Trophoblast cell (in vitro differentiated cells and primary cell): ENCODE data around the gene VASP.
A peak's percentile ranks its signal among the peaks of the same experiment; 100 is the strongest.

Experiments
- DNase-seq, 2 donors: peaks; one replicate each; pipeline ENCODE4 v3.0.0-alpha.2; 2016
- H2AFZ ChIP-seq: 2 replicates; pipeline ENCODE4 v1.6.1; 2013; ENCODE audit warnings: low read length, moderate library complexity, mild to moderate bottlenecking; ENCODE audit not compliant: insufficient read depth, poor library complexity
- H2AK5ac ChIP-seq: 2 replicates; pipeline ENCODE4 v1.6.1; 2013; ENCODE audit warnings: mild to moderate bottlenecking, low read length
- H2BK120ac ChIP-seq: 2 replicates; pipeline ENCODE4 v1.6.1; 2013; ENCODE audit warnings: low read length, mild to moderate bottlenecking, moderate library complexity; ENCODE audit not compliant: insufficient read depth, poor library complexity
- H2BK12ac ChIP-seq: 2 replicates; pipeline ENCODE4 v1.6.1; 2013; ENCODE audit warnings: mild to moderate bottlenecking, low read length, moderate library complexity
- H2BK5ac ChIP-seq: 2 replicates; pipeline ENCODE4 v1.6.1; 2013; ENCODE audit warnings: low read length, low read depth, moderate library complexity, mild to moderate bottlenecking; ENCODE audit not compliant: poor library complexity
- H3K14ac ChIP-seq: 2 replicates; pipeline ENCODE4 v1.6.1; 2013; ENCODE audit warnings: mild to moderate bottlenecking, low read length
- H3K18ac ChIP-seq: 2 replicates; pipeline ENCODE4 v1.6.1; 2013; ENCODE audit warnings: mild to moderate bottlenecking, low read length
- H3K23ac ChIP-seq: 2 replicates; pipeline ENCODE4 v1.6.1; 2013; ENCODE audit warnings: low read length
- H3K27ac ChIP-seq: 2 replicates; pipeline ENCODE4 v1.5.1; 2013; ENCODE audit warnings: low read depth, mild to moderate bottlenecking, inconsistent platforms, low read length, moderate library complexity
- H3K27me3 ChIP-seq: 2 replicates; pipeline ENCODE4 v1.6.1; 2013; ENCODE audit warnings: inconsistent platforms, mild to moderate bottlenecking, low read length, moderate library complexity; ENCODE audit not compliant: insufficient read depth
- H3K36me3 ChIP-seq, 2 experiments: 1 replicate in 1 of 2; 2 replicates in 1 of 2; pipeline ENCODE4 v1.6.1; 2013; ENCODE audit warnings: low read length in 2 of 2, mild to moderate bottlenecking in 2 of 2, moderate library complexity in 1 of 2; ENCODE audit not compliant: insufficient read depth in 2 of 2, control insufficient read depth in 1 of 2
- H3K4ac ChIP-seq: 2 replicates; pipeline ENCODE4 v1.6.1; 2013; ENCODE audit warnings: low read depth, mild to moderate bottlenecking, low read length, moderate library complexity
- H3K4me1 ChIP-seq, 2 experiments: 1 replicate in 1 of 2; 2 replicates in 1 of 2; pipeline ENCODE4 v1.6.1; 2013; ENCODE audit warnings: low read length in 2 of 2, mild to moderate bottlenecking in 2 of 2, moderate library complexity in 1 of 2; ENCODE audit not compliant: insufficient read depth in 2 of 2, control insufficient read depth in 1 of 2
- H3K4me2 ChIP-seq: 2 replicates; pipeline ENCODE4 v1.6.1; 2013; ENCODE audit warnings: inconsistent platforms, mild to moderate bottlenecking, low read length, moderate library complexity
- H3K4me3 ChIP-seq: 2 replicates; pipeline ENCODE4 v1.5.1; 2013; ENCODE audit warnings: mild to moderate bottlenecking, low read depth, low read length, inconsistent platforms
- H3K79me1 ChIP-seq: one replicate; pipeline ENCODE4 v1.6.1; 2013; ENCODE audit warnings: low read length
- H3K79me2 ChIP-seq: 2 replicates; pipeline ENCODE4 v1.6.1; 2013; ENCODE audit warnings: low read length, mild to moderate bottlenecking; ENCODE audit not compliant: control insufficient read depth, insufficient read depth, poor library complexity
- H3K9ac ChIP-seq: 2 replicates; pipeline ENCODE4 v1.6.1; 2013; ENCODE audit warnings: mild to moderate bottlenecking, low read length
- H3K9me3 ChIP-seq: 2 replicates; pipeline ENCODE4 v1.6.1; 2013; ENCODE audit warnings: low read depth, mild to moderate bottlenecking, control low read depth, inconsistent platforms, low read length; ENCODE audit not compliant: insufficient read depth
- H4K12ac ChIP-seq: 2 replicates; pipeline ENCODE4 v1.6.1; 2013; ENCODE audit warnings: low read depth, mild to moderate bottlenecking, low read length, moderate library complexity
- H4K8ac ChIP-seq: 2 replicates; pipeline ENCODE4 v1.6.1; 2013; ENCODE audit warnings: low read depth, mild to moderate bottlenecking, low read length, moderate library complexity
- H4K91ac ChIP-seq: one replicate; pipeline ENCODE4 v1.6.1; 2013; ENCODE audit warnings: low read depth, mild to moderate bottlenecking, low read length, moderate library complexity
- WGBS: extraction: QIAGEN DNeasy Blood & Tissue Kit; methylation state at CpG from one replicate; pipeline ENCODE4 v1.1.7; 2013; ENCODE audit warnings: missing lambda C conversion rate; ENCODE audit not compliant: insufficient read length, insufficient coverage; ENCODE audit errors: extremely low coverage; 5-methylcytosine and 5-hydroxymethylcytosine counted together

Gene VASP

DNA sequence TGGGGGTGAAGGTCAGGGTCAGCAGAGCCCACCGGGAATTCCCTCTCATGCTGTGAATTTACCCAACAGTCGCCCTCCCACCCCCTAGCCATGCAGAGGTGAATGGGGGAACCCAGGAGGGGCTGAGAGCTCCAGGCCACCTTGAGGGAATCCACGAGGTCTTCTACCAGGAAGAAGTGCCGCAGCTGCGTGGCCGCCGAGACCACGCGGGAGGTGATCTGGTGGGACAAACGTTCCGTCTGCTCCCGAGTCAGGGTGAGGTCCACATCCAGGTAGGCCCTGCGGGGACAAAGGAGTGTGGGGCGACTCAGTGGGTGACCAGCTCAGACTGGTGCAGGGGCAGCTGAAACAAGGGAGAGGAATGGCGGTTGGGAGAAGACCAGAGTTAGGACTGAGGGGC lies 18.6 kb upstream of the VASP start:
- Histone ChIP-seq H2BK120ac (no peak overlapping the region), H2BK5ac (no peak overlapping the region), H3K27me3 (no peaks in the 10 kb centered on the region)

GRCh38 chr19:45489216-45489855 lies 17.9 kb upstream of the VASP start:
- Histone ChIP-seq H2AK5ac (no peak overlapping the region), H4K91ac (no peak overlapping the region), H3K36me3 (peaks cover 13 to 18% of the 10 kb centered on the region in 2 experiments), H3K18ac (no peak overlapping the region), H3K23ac (no peak overlapping the region), H3K9ac (no peak overlapping the region), H2BK5ac (no peak overlapping the region), H3K14ac (no peak overlapping the region), H3K79me1 (peaks cover 6% of the 10 kb centered on the region), H3K9me3 (peaks cover 2% of the 10 kb centered on the region), H4K12ac (no peak overlapping the region), H3K4me3 (no peak overlapping the region), H2BK12ac (no peak overlapping the region), H4K8ac (no peak overlapping the region), H3K27me3 (no peaks in the 10 kb centered on the region), H2AFZ (no peak overlapping the region), H2BK120ac (no peak overlapping the region), H3K27ac (no peak overlapping the region), H3K4me2 (no peak overlapping the region), H3K79me2 (peaks cover 2% of the 10 kb centered on the region), H3K4me1 (peaks cover 0 to 7% of the 10 kb centered on the region in 2 experiments), H3K4ac (no peak overlapping the region)
- 100% methylated on average over 2 of the region's 20 CpGs for WGBS
- no peak for DNase-seq

More for the DNA sequence above, 18.6 kb upstream of the VASP start:
- H2AK5ac ChIP-seq = no peak overlapping the region
- H3K23ac ChIP-seq = no peak overlapping the region
- no peak overlapping the region for H2BK12ac ChIP-seq
- H3K9ac ChIP-seq = no peak overlapping the region
- H3K4me2 ChIP-seq = no peak overlapping the region
- no peak overlapping the region for H2AFZ ChIP-seq
- no peak overlapping the region for H3K14ac ChIP-seq
- no peak for DNase-seq
- no peak overlapping the region for H3K4ac ChIP-seq
- no peak overlapping the region for H4K91ac ChIP-seq
- H3K79me1 ChIP-seq = peaks cover 6% of the 10 kb centered on the region
- H3K27ac ChIP-seq = no peak overlapping the region
- no peak overlapping the region for H4K12ac ChIP-seq
- peaks cover 2% of the 10 kb centered on the region for H3K79me2 ChIP-seq
- H3K36me3 ChIP-seq = peaks cover 9 to 14% of the 10 kb centered on the region in 2 experiments
- H3K9me3 ChIP-seq = peaks cover 2% of the 10 kb centered on the region
- peaks cover 0 to 7% of the 10 kb centered on the region in 2 experiments for H3K4me1 ChIP-seq
- no peak overlapping the region for H3K18ac ChIP-seq
- no peak overlapping the region for H3K4me3 ChIP-seq
- H4K8ac ChIP-seq = no peak overlapping the region
- no CpG with 5 or more reads among the region's 15 CpGs for WGBS

GRCh38 chr19:45492137-45492626 lies 15.1 kb upstream of the VASP start:
- Histone ChIP-seq H3K4ac (no peak overlapping the region), H3K4me2 (peak overlapping the region; percentile 75), H3K4me3 (no peak overlapping the region), H3K27ac (no peak overlapping the region), H3K4me1 (peaks cover 5 to 13% of the 10 kb centered on the region in 2 experiments), H2BK12ac (no peak overlapping the region), H3K36me3 (peaks cover 19 to 20% of the 10 kb centered on the region in 2 experiments), H3K23ac (no peak overlapping the region), H2BK120ac (no peak overlapping the region), H3K79me2 (peaks cover 2% of the 10 kb centered on the region), H3K9me3 (peaks cover 2% of the 10 kb centered on the region), H2BK5ac (no peak overlapping the region), H2AFZ (no peak overlapping the region), H3K79me1 (peaks cover 6% of the 10 kb centered on the region), H4K12ac (no peak overlapping the region), H4K8ac (peak overlapping the region; percentile 51), H2AK5ac (peak overlapping the region; percentile 5), H3K18ac (no peak overlapping the region), H3K14ac (no peak overlapping the region), H3K27me3 (no peaks in the 10 kb centered on the region), H3K9ac (no peak overlapping the region), H4K91ac (peak overlapping the region; percentile 4)
- no CpG with 5 or more reads among the region's 5 CpGs for whole genome bisulfite sequencing
- DNase-seq = no peak

DNA sequence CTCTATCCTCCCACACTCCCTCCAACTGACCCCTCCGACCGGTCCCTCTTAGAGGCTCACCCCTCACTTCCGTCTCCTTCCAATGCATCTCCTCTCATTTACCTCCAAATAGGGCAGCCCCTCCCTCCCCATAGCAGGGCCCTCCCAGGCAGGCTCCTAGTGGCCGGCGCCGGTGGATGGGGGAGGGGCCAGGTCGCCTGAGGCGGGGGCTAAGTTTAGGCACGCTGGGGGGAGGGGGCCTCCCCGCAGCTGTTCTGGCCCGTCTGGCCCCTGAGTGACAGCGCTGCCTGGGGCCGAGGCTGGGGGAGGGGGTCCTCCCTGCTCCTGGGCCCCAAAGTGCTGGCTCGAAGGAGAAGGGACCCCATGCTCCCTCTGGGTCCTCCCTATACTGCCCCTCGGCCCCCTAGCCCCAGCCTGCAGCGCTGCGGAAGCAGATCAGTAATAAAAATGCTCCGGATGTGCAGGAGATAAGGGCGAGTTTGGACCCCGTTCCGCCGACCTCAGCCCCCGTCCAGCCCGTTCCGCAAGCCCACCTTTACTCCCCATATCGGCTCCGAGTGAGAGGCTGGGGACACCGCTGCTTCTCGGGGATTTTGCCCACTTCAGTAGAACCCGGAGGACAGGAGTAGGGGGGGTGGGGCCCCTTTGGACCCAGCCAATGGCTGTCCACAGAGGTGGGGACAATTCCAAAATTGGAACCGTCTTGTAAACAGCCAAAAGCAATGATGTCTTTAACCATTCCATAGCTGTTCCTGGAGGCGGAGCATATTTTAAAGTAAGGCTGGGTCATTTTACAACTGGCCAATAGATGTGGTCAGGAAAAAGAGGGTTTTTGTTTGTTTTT lies 14.4 kb upstream of the VASP start:
- Histone ChIP-seq H3K4me1 (peaks cover 7 to 15% of the 10 kb centered on the region in 2 experiments), H4K12ac (peak overlapping the region; percentile 11), H3K4ac (no peak overlapping the region), H3K27me3 (peaks cover 2% of the 10 kb centered on the region), H3K23ac (no peak overlapping the region), H3K27ac (peak overlapping the region; percentile 58), H4K8ac (peak overlapping the region; percentile 66), H2AFZ (peak overlapping the region; percentile 77), H3K4me3 (peak overlapping the region; percentile 72), H3K36me3 (peaks cover 19% of the 10 kb centered on the region in 2 experiments), H3K9ac (peak overlapping the region; percentile 67), H2AK5ac (no peak overlapping the region), H3K9me3 (peaks cover 2% of the 10 kb centered on the region), H3K79me2 (peaks cover 2% of the 10 kb centered on the region), H4K91ac (peak overlapping the region; percentile 55), H3K14ac (peak overlapping the region; percentile 36), H3K79me1 (peaks cover 8% of the 10 kb centered on the region), H3K4me2 (peak overlapping the region; percentile 75), H2BK5ac (peak overlapping the region; percentile 15), H3K18ac (peak overlapping the region; percentile 81), H2BK120ac (peak overlapping the region; percentile 15), H2BK12ac (no peak overlapping the region)
- no CpG with 5 or more reads among the region's 32 CpGs for WGBS
- peak; percentile 63 to 84 for DNase-seq
